ENCODE data around the gene ODAD3.

The ODAD3 gene

DNA sequence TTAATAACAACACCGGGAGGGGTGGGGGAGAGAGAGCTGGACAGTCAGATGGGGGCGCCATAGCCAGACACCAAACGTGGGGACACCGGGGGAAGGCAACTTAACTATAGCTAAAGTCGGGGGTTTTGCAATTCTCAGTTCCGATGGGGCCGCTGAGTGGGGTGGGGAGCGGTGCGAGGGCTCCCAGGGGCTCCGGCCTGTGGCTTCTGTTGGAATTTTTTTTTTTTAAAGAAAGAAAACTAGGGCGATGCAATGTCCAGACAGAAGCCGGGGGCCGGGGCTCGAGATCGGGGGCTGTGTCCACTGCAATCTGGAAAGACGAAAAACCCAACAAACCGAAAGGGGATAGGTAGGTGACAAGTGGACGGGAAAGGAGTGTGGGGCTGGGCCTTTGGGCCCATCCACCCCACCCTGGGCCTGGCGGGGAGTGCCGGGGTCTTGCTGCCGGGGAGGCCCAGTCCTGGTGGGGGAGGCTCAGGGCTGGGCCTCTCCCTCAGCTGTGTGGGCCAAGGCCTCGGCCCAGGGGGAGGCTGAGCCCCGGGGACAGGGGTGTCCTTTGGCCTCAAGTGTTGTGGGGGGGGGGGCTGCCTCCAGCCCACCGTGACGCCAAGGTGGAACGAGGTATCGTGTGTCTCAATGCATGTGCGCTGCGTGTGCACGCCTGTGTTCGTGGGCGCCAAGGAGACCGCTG is 17.8 kb upstream of the ODAD3 start:
- H3K27ac Mint-ChIP-seq, result no peak overlapping the region
- peaks cover 12% of the 10 kb centered on the region for H3K36me3 Mint-ChIP-seq
- no peak overlapping the region for H3K4me3 Mint-ChIP-seq
- CTCF ChIA-PET, result interaction anchor here (1.2 to 1.3 kb wide), 3 partner anchors 9 to 72 kb away, joined by 3 to 4 read pairs (median 4); no protein-coding TSS in a partner anchor
- no peaks in the 10 kb centered on the region for H3K9me3 Mint-ChIP-seq
- H3K27me3 Mint-ChIP-seq, result peaks cover 9% of the 10 kb centered on the region
- no peak for DNase-seq
- no peaks in the 10 kb centered on the region for H3K4me1 Mint-ChIP-seq

DNA sequence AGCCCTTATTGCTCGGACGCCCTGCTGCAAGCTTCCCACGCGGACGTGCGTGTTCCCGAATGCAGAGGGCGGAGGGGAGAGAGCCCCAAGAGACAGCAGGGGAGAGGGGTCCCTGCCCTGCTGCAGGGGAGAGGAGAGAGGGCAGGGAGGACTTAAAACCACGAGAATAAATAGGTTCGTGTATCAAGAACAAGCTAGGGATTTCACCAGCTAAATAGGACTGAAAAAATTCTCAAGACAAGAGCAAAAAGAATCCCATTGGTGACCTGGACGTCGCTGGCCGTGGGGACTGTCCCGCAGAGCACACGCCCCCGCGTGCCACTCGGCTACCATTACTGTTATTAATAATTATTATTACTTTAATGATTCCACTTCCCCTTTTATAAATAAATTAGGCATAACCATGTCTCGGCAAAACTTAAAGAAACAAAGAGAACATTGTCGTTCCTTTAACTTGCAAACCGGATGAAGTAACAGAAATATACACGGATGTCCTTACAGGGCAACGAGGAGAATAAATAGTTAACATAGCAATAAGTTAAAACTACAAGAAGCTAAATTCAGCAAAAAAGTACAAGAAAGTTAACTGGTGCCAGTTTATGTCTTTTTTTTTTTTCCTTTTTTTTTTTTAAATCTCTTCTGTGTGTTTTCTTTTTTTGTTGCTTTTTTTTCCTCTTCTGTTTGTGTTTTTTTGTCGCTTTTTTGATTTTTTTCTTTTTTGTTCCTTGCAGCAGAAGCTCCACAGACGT is 17.1 kb upstream of the ODAD3 start:
- H3K4me1 Mint-ChIP-seq, result no peaks in the 10 kb centered on the region
- H3K36me3 Mint-ChIP-seq, result peaks cover 12% of the 10 kb centered on the region
- no peak overlapping the region for H3K4me3 Mint-ChIP-seq
- H3K27ac Mint-ChIP-seq, result no peak overlapping the region
- H3K27me3 Mint-ChIP-seq, result peaks cover 5% of the 10 kb centered on the region
- no peak for DNase-seq
- CTCF ChIA-PET, result interaction anchor here (1.2 to 1.3 kb wide), 3 partner anchors 9 to 71 kb away, joined by 3 to 4 read pairs (median 4); no protein-coding TSS in a partner anchor
- H3K9me3 Mint-ChIP-seq, result no peaks in the 10 kb centered on the region

DNA sequence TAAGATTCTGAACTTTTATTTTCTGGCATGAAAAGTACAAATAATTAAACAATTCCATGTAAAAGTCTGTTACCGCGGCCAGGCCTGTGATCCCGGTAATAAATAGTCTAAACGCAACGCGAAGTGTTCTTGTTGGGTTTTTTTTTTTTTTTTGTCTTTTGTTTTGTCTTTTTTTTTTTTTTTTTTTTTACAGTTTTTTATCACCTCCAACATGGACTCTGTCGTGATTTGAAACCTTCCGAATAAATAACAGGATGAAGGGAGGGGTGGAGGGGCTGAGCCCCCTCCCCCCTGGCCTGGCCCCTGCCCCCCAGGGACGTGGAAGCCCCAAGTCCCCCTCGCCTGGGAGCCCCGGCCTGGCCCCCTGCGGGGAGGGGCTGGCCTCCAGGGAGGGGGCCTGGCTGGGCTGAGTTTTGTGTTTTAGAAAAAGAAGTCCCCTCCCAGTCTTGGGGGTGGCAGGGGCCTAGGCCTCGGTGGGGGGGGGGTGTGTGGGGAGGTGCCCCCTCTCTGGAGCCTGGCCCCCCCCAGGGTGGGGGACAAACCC is 16.5 kb upstream of the ODAD3 start:
- peaks cover 14% of the 10 kb centered on the region for H3K36me3 Mint-ChIP-seq
- H3K27me3 Mint-ChIP-seq, result peaks cover 5% of the 10 kb centered on the region
- H3K9me3 Mint-ChIP-seq, result no peaks in the 10 kb centered on the region
- no peaks in the 10 kb centered on the region for H3K4me1 Mint-ChIP-seq
- CTCF ChIA-PET, result interaction anchor here (1.2 to 1.3 kb wide), 2 partner anchors 31 to 70 kb away, joined by 4 read pairs; no protein-coding TSS in a partner anchor
- H3K27ac Mint-ChIP-seq, result no peak overlapping the region
- H3K4me3 Mint-ChIP-seq, result no peak overlapping the region
- DNase-seq, result no peak

DNA sequence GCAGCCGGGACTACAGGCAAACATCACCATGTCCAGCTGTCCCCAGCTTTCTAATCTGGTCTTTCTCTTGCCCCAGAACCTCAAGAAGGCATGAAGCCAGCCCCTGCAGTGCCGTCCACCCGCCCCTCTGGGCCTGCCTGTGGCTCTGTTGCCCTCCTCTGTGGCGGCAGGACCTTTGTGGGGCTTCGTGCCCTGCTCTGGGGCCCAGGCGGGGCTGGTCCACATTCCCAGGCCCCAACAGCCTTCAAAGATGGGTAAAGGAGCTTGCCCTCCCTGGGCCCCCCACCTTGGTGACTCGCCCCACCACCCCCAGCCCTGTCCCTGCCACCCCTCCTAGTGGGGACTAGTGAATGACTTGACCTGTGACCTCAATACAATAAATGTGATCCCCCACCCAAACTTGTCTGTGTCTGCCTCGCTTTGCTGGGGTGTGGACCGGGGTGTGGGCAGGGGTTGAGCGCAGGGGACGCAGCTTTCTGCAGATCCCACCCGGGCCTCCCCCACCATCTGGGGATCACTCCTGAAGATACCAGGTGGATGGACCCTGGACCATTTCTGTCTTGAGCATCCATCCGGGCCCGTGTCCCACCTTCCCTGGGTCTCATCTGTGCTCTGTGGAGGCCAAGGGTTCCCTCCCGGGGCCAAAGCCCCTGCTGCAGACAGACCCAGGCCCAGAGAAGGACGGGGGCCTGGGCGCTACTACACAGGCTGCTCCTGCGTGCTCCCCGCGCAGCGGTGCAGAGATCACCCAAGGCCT is 15.8 kb upstream of the ODAD3 start:
- Mint-ChIP-seq H3K36me3 (peaks cover 14% of the 10 kb centered on the region), H3K27ac (no peak overlapping the region)
- CTCF ChIA-PET, result interaction anchor here (0.9 kb wide), 1 partner anchor 9 kb away, joined by 3 read pairs; no protein-coding TSS in a partner anchor

DNA sequence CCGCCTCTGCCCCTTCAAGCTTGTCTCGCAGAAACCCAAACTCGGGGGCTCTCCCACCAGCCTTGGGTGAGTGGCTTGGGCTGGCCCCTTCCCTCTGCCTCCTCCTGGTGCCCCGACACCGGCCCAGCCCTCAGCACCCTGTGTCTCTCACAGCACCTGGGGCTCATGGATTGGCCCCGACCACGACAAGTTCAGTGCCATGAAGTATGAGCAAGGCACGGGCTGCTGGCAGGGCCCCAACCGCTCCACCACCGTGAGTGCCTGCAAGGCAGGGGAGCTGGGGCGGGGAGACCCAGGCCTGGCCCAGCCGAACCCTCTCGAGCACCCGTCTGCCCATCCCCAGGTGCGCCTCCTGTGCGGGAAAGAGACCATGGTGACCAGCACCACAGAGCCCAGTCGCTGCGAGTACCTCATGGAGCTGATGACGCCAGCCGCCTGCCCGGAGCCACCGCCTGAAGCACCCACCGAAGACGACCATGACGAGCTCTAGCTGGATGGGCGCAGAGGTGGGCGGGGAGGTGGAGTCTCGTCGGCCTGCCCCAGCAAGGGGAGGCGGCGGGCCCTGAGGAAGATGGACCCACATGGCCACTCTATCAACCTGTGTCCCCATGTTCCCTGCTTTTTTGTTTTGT is 14.1 kb upstream of the ODAD3 start:
- Mint-ChIP-seq H3K27ac (no peak overlapping the region), H3K36me3 (peaks cover 15% of the 10 kb centered on the region)
- CTCF ChIA-PET, result no interaction called here

More for the DNA sequence above, 15.8 kb upstream of the ODAD3 start:
- Mint-ChIP-seq H3K27me3 (peaks cover 5% of the 10 kb centered on the region), H3K4me3 (no peak overlapping the region), H3K4me1 (no peaks in the 10 kb centered on the region), H3K9me3 (no peaks in the 10 kb centered on the region)
- DNase-seq, result no peak

DNA sequence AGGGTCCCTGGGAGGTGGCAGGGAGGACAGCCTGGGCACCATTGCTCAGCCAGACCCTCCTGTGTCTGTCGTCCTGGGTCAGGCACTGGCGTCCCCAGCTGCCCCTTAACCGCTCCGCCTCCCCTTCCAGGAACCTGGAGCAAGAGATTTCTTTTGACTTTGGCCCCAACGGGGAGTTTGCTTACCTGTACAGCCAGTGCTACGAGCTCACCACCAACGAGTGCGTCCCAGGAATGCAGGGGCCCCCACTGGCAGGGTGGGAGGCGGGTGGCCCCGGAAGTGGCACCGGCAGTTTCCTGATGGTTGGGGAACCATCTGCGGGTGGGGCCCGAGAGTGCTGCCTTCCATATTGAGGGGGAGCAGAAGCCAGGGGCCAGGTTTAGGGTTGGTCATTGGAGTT is 13.5 kb upstream of the ODAD3 start:
- Mint-ChIP-seq H3K4me3 (no peak overlapping the region), H3K36me3 (peaks cover 15% of the 10 kb centered on the region), H3K27ac (no peak overlapping the region), H3K9me3 (no peaks in the 10 kb centered on the region), H3K4me1 (no peaks in the 10 kb centered on the region), H3K27me3 (peaks cover 5% of the 10 kb centered on the region)
- no peak for DNase-seq
- CTCF ChIA-PET, result interaction anchor here (0.8 to 1.6 kb wide), 2 partner anchors 67 to 68 kb away, joined by 3 read pairs; no protein-coding TSS in a partner anchor

More for the DNA sequence above, 14.1 kb upstream of the ODAD3 start:
- no peaks in the 10 kb centered on the region for H3K9me3 Mint-ChIP-seq
- no peak overlapping the region for H3K4me3 Mint-ChIP-seq
- H3K27me3 Mint-ChIP-seq, result peaks cover 5% of the 10 kb centered on the region
- no peak for DNase-seq
- H3K4me1 Mint-ChIP-seq, result no peaks in the 10 kb centered on the region

DNA sequence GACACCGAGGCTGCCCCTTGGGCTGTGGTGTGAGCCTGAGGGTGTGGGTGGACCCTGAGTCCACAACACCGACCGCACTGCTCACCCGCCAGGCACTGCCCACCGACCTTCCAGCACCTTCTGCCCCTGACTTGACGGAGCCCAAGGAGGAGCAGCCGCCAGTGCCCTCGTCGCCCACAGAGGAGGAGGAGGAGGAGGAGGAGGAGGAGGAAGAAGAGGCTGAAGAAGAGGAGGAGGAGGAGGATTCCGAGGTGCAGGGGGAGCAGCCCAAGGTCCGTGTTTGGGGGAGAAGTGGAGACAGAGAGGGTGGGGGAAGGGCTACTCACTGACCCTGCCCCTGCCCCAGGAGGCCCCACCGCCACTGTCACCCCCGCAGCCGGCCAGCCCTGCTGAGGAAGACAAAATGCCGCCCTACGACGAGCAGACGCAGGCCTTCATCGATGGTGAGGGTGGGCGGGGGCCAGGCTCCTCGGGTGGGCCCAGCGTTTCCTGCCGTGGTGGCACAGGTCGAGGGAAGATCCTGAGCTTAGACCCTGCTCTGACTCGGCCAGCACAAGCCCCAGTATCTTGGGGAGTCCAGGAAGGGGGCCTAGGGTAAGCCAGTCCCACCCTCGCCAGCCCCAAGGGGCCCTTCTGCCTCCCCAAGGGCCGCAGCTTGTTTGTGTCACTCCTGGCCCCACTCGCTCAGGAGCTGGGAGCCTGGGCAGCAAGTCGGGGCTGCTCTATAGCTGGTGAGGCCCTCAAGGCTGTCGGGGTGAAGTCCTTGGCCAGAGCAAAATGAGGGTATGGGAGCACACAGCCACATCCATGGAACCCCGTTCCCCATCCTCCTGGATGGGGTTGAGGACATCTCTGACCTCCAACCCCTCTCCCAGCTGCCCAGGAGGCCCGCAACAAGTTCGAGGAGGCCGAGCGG is 12.7 kb upstream of the ODAD3 start:
- Mint-ChIP-seq H3K4me3 (no peak overlapping the region), H3K36me3 (peaks cover 17% of the 10 kb centered on the region), H3K27me3 (peaks cover 3% of the 10 kb centered on the region), H3K4me1 (no peaks in the 10 kb centered on the region), H3K27ac (no peak overlapping the region), H3K9me3 (no peaks in the 10 kb centered on the region)
- CTCF ChIA-PET, result interaction anchor here (0.5 to 1.6 kb wide), 4 partner anchors 66 to 163 kb away, joined by 3 to 4 read pairs (median 3); no protein-coding TSS in a partner anchor
- DNase-seq, result no peak

DNA sequence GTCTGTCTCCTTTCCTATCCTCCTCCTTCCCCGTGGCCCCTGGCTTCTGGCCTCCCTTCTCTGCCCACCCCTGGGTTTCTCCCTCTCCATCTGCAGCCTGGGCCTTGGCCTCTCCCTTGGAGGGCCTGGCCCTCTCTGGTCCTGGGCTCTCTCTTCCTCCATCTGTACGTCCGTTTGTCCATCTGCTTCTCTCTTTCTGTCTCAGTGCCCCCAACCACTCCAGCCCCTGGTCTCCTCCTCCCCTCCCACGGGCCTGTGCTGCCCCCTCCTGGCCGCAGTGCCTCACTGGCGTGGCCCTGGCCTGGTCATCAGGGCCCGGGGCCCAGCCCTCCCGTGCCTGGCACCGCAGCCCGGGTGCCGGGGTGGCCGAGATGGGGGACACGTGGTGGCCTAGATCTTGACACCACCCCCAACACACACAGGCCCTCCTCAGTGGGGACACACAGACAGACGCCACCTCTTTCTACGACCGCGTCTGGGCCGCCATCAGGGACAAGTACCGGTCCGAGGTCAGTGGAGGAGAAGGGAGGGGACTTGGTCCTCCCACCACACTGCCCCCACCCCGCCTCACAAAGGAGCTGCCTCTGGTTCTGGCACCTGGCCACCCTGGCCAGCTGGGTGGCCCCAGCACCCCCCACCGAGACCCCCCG is 11.9 kb upstream of the ODAD3 start:
- no peaks in the 10 kb centered on the region for H3K4me1 Mint-ChIP-seq
- no peak overlapping the region for H3K27ac Mint-ChIP-seq
- peaks cover 22% of the 10 kb centered on the region for H3K36me3 Mint-ChIP-seq
- peak; percentile 58 for DNase-seq
- H3K9me3 Mint-ChIP-seq, result no peaks in the 10 kb centered on the region
- CTCF ChIA-PET, result interaction anchor here (0.5 to 1.6 kb wide), 4 partner anchors 66 to 162 kb away, joined by 3 to 8 read pairs (median 4); no protein-coding TSS in a partner anchor
- no peak overlapping the region for H3K4me3 Mint-ChIP-seq
- no peaks in the 10 kb centered on the region for H3K27me3 Mint-ChIP-seq

DNA sequence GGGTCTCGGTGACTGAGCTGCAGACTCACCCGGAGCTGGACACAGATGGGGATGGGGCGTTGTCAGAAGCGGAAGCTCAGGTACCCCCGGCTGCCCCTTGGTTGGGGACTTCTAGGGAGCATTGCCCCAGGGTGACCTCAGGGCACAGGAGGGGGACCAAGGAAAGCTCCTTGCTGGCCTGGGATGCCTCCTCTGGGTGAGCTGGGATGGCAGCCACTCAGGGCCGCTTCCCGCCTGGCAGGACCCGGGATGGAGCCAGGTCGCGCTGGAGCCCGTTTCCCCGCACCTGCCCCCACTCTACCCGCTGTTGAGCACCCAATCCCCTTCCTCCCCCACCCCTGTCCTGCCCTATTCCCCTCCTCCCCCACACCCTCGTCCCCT is 11.3 kb upstream of the ODAD3 start:
- Mint-ChIP-seq H3K27ac (no peak overlapping the region), H3K4me3 (no peak overlapping the region), H3K9me3 (no peaks in the 10 kb centered on the region), H3K36me3 (peaks cover 25% of the 10 kb centered on the region), H3K4me1 (no peaks in the 10 kb centered on the region), H3K27me3 (no peaks in the 10 kb centered on the region)
- CTCF ChIA-PET, result interaction anchor here (1.6 kb wide), 1 partner anchor 65 kb away, joined by 8 read pairs; no protein-coding TSS in a partner anchor
- DNase-seq, result no peak

DNA sequence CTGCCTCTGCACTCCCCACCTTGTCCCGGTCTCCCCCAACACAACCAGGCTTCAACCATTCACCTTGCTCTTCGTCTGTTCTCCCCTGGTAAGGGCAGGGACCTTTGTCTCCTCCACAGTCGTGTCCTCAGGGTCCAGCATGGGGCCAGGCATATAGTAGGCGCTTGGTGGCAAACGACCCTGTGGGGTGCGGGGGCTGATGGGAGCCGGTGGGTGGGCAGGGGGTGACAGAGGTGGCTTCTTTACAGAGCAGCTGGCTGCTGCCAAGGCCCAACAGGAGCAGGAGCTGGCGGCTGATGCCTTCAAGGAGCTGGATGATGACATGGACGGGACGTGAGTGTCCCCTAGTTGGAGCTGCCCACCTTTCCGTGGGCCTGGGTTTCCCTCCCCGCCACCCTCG is 10.2 kb upstream of the ODAD3 start:
- CTCF ChIA-PET, result interaction anchor here (1.6 kb wide), 1 partner anchor 64 kb away, joined by 8 read pairs; no protein-coding TSS in a partner anchor
- DNase-seq, result no peak
- Mint-ChIP-seq H3K27ac (no peak overlapping the region), H3K4me3 (no peak overlapping the region), H3K27me3 (no peaks in the 10 kb centered on the region), H3K36me3 (peaks cover 29% of the 10 kb centered on the region), H3K4me1 (no peaks in the 10 kb centered on the region), H3K9me3 (no peaks in the 10 kb centered on the region)

DNA sequence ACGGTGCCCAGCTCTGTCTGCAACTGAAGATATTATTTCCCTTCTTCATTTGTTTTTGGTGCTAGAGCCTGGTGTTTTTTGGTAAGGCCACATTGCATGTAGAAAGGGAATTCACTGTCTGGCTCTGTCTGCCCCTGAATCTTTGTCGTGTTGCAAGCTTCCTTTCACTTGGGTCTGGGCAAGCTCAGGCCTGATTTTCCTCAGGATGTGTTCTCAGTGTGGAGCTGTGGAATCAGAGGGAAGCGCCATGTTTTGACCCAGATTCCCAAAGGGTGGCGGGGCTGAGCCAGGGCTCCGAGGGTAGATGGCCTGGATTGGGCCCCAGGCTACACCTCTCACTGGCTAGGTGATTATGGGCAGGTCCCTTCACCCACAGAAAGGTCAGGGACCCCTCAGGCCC is 9.1 kb upstream of the ODAD3 start:
- H3K27ac Mint-ChIP-seq, result no peak overlapping the region
- H3K4me3 Mint-ChIP-seq, result no peak overlapping the region
- peaks cover 23% of the 10 kb centered on the region for H3K36me3 Mint-ChIP-seq
- CTCF ChIA-PET, result interaction anchor here (0.6 to 1.6 kb wide), 6 partner anchors 8 to 196 kb away, joined by 3 to 5 read pairs (median 3); partner anchors contain the start of genes ODAD3 and PRKCSH
- no peak for DNase-seq
- H3K9me3 Mint-ChIP-seq, result no peaks in the 10 kb centered on the region
- H3K4me1 Mint-ChIP-seq, result no peaks in the 10 kb centered on the region
- H3K27me3 Mint-ChIP-seq, result no peaks in the 10 kb centered on the region

DNA sequence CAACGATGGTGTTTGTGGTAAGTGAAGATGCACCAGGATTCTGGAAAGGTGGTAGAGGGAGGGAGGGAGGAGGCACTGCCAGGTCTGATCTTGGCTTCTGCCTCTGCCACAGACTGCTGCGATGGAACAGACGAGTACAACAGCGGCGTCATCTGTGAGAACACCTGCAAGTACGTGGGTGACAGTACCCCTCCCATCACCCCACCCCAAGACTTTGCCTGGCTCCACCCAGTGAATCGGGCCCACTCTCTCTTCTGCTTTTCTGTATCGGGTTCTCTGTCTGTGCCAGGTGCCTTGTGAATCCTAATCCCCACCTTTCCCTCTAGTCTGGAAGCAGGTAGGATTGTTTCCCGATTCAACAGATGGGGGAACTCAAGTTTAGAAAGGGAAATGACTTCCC is 3.0 kb upstream of the ODAD3 start:
- H3K27ac Mint-ChIP-seq, result peak overlapping the region; percentile 62
- no peak for DNase-seq
- peak overlapping the region; percentile 43 for H3K4me3 Mint-ChIP-seq

More for the DNA sequence above, 3.0 kb upstream of the ODAD3 start:
- Mint-ChIP-seq H3K4me1 (peaks cover 24% of the 10 kb centered on the region), H3K9me3 (no peaks in the 10 kb centered on the region), H3K36me3 (peaks cover 40% of the 10 kb centered on the region), H3K27me3 (no peaks in the 10 kb centered on the region)
- CTCF ChIA-PET, result interaction anchor here (1.5 kb wide), 1 partner anchor 57 kb away, joined by 3 read pairs; no protein-coding TSS in a partner anchor

Data from activated naive CD4-positive, alpha-beta T cell treated with anti-CD3 and anti-CD28 coated beads, Interleukin-2, amount 10 ng/mL, durations not matched to agents 7 days and 5 days (primary cell).